CD4-positive, CD25-positive, alpha-beta regulatory T cell (primary cell): ENCODE results near the gene MEOX2. TPM values are rescaled to one million over a fixed set of nuclear protein-coding genes. Genes with fewer than 3 reads are reported as not detected.

Source experiments
- ATAC-seq, 2 donors: fragments of 150-1000 bp; cut with Tn5 transposase; one replicate each; pipeline ENCODE4 v1.10.0; 2021; ENCODE audit warnings: low read depth in 2 of 2, moderate number of reproducible peaks in 2 of 2, moderate library complexity in 1 of 2
- DNase-seq, 3 donors: peaks; one replicate each; pipeline versions ENCODE4 v3.0.0 to v3.0.0-alpha.2; 2012 to 2022; ENCODE audit warnings: mixed read lengths in 1 of 3
- H3K27ac ChIP-seq: one replicate; pipeline ENCODE4 v1.7.0; 2013; ENCODE audit warnings: mild to moderate bottlenecking, low read length; ENCODE audit not compliant: insufficient read depth, poor library complexity, severe bottlenecking
- H3K27me3 ChIP-seq: one replicate; pipeline ENCODE4 v1.7.0; 2013; ENCODE audit warnings: low read length; ENCODE audit not compliant: control insufficient read depth, insufficient read depth
- H3K36me3 ChIP-seq: one replicate; pipeline ENCODE4 v1.7.0; 2013; ENCODE audit warnings: mild to moderate bottlenecking, low read length, moderate library complexity; ENCODE audit not compliant: control insufficient read depth, insufficient read depth
- H3K4me1 ChIP-seq: 2 replicates; pipeline ENCODE4 v1.7.0; 2013; ENCODE audit warnings: mild to moderate bottlenecking, low read length; ENCODE audit not compliant: insufficient read depth, control insufficient read depth, poor library complexity, severe bottlenecking
- H3K4me3 ChIP-seq: one replicate; pipeline ENCODE4 v1.7.0; 2013; ENCODE audit warnings: low read depth, mild to moderate bottlenecking, low read length, moderate library complexity
- H3K9me3 ChIP-seq, 2 experiments: 1 replicate in 1 of 2; 2 replicates in 1 of 2; pipeline ENCODE4 v1.7.0; 2013; ENCODE audit warnings: low read length in 2 of 2, mild to moderate bottlenecking in 1 of 2, moderate library complexity in 1 of 2; ENCODE audit not compliant: control insufficient read depth in 2 of 2
- H3K27ac Mint-ChIP-seq, 3 donors: one replicate each; pipeline ENCODE4 v1.8.0; 2020 to 2022; ENCODE audit warnings: mild to moderate bottlenecking in 3 of 3, mixed read lengths in 3 of 3, moderate library complexity in 2 of 3
- H3K27me3 Mint-ChIP-seq: one replicate; pipeline ENCODE4 v1.8.0; 2022; ENCODE audit warnings: mild to moderate bottlenecking, mixed read lengths
- H3K36me3 Mint-ChIP-seq: one replicate; pipeline ENCODE4 v1.8.0; 2020; ENCODE audit warnings: mixed read lengths
- H3K4me1 Mint-ChIP-seq, 4 donors: one replicate each; pipeline ENCODE4 v1.8.0; 2020 to 2022; ENCODE audit warnings: mixed read lengths in 4 of 4, mild to moderate bottlenecking in 1 of 4
- H3K4me3 Mint-ChIP-seq, 4 donors: one replicate each; pipeline ENCODE4 v1.8.0; 2020 to 2022; ENCODE audit warnings: mild to moderate bottlenecking in 4 of 4, mixed read lengths in 4 of 4, moderate library complexity in 3 of 4
- H3K9me3 Mint-ChIP-seq, 7 donors: one replicate each; pipeline ENCODE4 v1.8.0; 2020 to 2022; ENCODE audit warnings: mixed read lengths in 7 of 7, mild to moderate bottlenecking in 3 of 7, moderate library complexity in 2 of 7
- polyA plus RNA-seq, 4 donors: library from polyadenylated mRNA; unstranded; fragments of 300-500 nt; fragmentation: Illumina TruSeq; gene quantifications; one replicate each; pipeline ENCODE4 v1.2.3, GENCODE V29; 2021
- total RNA-seq: library from RNA; stranded (reverse); gene quantifications from one replicate; pipeline ENCODE4 v1.2.3, GENCODE V29; 2022

MEOX2 gene
- total and polyA plus RNA-seq, 5 donors from 2014 or later: not detected

DNA sequence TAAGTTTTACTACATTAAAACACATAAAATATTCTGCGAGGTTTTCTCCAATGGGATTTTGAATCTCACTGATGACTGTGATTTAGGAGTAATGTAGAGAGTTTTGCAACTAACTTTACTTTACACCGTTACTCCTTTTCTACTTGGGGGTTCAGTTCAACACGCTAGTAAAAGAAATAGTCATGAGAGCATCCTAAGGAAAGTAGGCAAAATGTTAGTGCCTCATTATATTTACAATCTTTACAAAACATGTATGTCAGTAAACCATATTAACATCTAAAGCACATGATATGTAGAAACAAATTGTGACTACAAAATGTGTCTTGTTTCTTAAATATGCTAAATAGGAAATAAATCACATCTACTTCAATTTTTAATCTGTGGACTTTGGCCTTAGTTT is 6.0 kb downstream of the MEOX2 start:
- H3K9me3 ChIP-seq: no peaks in the 10 kb centered on the region

DNA sequence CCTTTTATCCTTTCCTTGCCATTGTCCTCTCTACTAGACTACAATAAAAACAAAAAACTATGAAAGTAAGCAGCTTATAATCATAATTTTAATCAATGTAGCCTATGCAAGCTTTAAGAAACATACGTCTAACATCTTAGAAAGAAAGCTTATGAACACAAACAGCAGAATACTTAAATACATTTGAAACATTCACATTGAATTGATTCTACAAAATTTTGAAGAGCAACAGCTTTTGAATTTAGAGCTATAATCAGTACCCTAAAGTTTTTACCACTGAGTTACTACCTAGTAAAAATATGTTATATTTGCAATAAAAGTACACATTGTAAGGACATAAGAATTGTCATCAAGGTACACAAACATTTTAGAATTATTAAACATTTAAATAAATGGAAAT is 7.2 kb downstream of the MEOX2 start:
- Histone ChIP-seq H3K27me3 (no peaks in the 10 kb centered on the region), H3K36me3 (no peaks in the 10 kb centered on the region), H3K9me3 (no peaks in the 10 kb centered on the region), H3K4me3 (no peak overlapping the region), H3K4me1 (no peaks in the 10 kb centered on the region), H3K27ac (no peak overlapping the region)
- Mint-ChIP-seq H3K9me3 (peaks cover 0 to 5% (median 0%) of the 10 kb centered on the region in 7 donors), H3K27me3 (no peaks in the 10 kb centered on the region), H3K36me3 (no peaks in the 10 kb centered on the region), H3K27ac (no peak overlapping the region), H3K4me1 (no peaks in the 10 kb centered on the region), H3K4me3 (no peak overlapping the region)
- ATAC-seq (no peak), DNase-seq (no peak)

More for the DNA sequence above, 6.0 kb downstream of the MEOX2 start:
- Histone ChIP-seq H3K4me3 (no peak overlapping the region), H3K4me1 (no peaks in the 10 kb centered on the region), H3K27ac (no peak overlapping the region), H3K36me3 (no peaks in the 10 kb centered on the region), H3K27me3 (no peaks in the 10 kb centered on the region)
- Mint-ChIP-seq H3K36me3 (no peaks in the 10 kb centered on the region), H3K4me1 (no peaks in the 10 kb centered on the region), H3K9me3 (peaks cover 0 to 6% (median 0%) of the 10 kb centered on the region in 7 donors), H3K27ac (no peak overlapping the region), H3K4me3 (no peak overlapping the region), H3K27me3 (no peaks in the 10 kb centered on the region)
- DNase-seq (no peak), ATAC-seq (no peak)

DNA sequence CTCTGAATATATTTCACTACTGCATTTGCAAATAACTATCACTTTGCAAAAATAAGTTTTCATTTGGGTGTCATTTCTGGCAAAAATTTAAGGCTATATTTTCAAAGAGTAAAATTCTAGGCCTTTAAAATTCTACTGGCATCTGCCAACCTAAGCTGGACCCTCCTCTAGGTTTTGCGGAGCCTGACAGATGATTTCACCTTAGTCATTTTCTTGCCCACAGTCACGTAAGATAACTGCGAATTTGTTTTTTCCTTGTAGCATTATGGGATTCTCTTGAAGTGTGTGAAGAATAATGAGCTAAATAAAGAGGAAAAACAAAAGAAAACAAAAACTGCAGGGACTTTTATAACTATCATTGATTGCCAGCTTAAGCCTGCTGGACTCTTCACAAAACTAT is 7.8 kb downstream of the MEOX2 start:
- H3K27me3 Mint-ChIP-seq: no peaks in the 10 kb centered on the region

GRCh38 chr7:15675379-15675778 is 11.1 kb downstream of the MEOX2 start:
- ATAC-seq (no peak), DNase-seq (no peak)
- no peak overlapping the region for H3K27ac Mint-ChIP-seq
- no peak overlapping the region for H3K4me3 Mint-ChIP-seq
- H3K9me3 Mint-ChIP-seq: peaks cover 0 to 7% (median 4%) of the 10 kb centered on the region in 7 donors
- Histone ChIP-seq H3K27me3 (no peaks in the 10 kb centered on the region), H3K9me3 (no peaks in the 10 kb centered on the region), H3K4me1 (no peaks in the 10 kb centered on the region), H3K4me3 (no peak overlapping the region), H3K36me3 (no peaks in the 10 kb centered on the region), H3K27ac (no peak overlapping the region)
- H3K36me3 Mint-ChIP-seq: no peaks in the 10 kb centered on the region
- H3K27me3 Mint-ChIP-seq: no peaks in the 10 kb centered on the region
- no peaks in the 10 kb centered on the region for H3K4me1 Mint-ChIP-seq

More for the DNA sequence above, 7.8 kb downstream of the MEOX2 start:
- Mint-ChIP-seq H3K4me3 (no peak overlapping the region), H3K9me3 (peaks cover 0 to 7% (median 0%) of the 10 kb centered on the region in 7 donors), H3K36me3 (no peaks in the 10 kb centered on the region), H3K4me1 (no peaks in the 10 kb centered on the region), H3K27ac (no peak overlapping the region)
- Histone ChIP-seq H3K27me3 (no peaks in the 10 kb centered on the region), H3K9me3 (no peaks in the 10 kb centered on the region), H3K4me1 (no peaks in the 10 kb centered on the region), H3K36me3 (no peaks in the 10 kb centered on the region), H3K27ac (no peak overlapping the region), H3K4me3 (no peak overlapping the region)
- ATAC-seq (no peak), DNase-seq (no peak)

DNA sequence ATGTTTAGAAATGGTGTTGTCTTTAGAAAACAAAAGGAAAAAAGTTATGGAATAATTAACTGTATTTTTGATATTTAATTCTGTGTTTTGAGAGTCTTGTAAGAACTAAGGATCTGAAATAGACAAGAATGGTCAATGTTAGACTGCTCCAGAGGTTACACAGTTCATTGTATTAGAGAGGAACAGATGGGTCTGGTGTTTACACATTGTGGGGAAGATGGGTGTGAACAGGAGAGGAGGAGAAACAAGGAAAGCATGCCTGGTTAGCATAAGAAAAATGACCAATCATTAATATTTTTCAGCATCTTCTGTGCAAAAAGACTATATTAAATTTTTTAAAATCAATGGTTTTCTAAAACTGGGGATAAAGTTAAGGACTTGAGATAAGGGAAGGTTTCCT is 11.9 kb downstream of the MEOX2 start:
- Mint-ChIP-seq H3K27ac (no peak overlapping the region), H3K4me1 (no peaks in the 10 kb centered on the region), H3K9me3 (peaks cover 0 to 11% (median 4%) of the 10 kb centered on the region in 7 donors), H3K4me3 (no peak overlapping the region), H3K36me3 (no peaks in the 10 kb centered on the region), H3K27me3 (no peaks in the 10 kb centered on the region)
- Histone ChIP-seq H3K27me3 (no peaks in the 10 kb centered on the region), H3K4me3 (no peak overlapping the region), H3K4me1 (no peaks in the 10 kb centered on the region), H3K27ac (no peak overlapping the region), H3K9me3 (no peaks in the 10 kb centered on the region), H3K36me3 (no peaks in the 10 kb centered on the region)
- ATAC-seq: no peak
- no peak for DNase-seq

DNA sequence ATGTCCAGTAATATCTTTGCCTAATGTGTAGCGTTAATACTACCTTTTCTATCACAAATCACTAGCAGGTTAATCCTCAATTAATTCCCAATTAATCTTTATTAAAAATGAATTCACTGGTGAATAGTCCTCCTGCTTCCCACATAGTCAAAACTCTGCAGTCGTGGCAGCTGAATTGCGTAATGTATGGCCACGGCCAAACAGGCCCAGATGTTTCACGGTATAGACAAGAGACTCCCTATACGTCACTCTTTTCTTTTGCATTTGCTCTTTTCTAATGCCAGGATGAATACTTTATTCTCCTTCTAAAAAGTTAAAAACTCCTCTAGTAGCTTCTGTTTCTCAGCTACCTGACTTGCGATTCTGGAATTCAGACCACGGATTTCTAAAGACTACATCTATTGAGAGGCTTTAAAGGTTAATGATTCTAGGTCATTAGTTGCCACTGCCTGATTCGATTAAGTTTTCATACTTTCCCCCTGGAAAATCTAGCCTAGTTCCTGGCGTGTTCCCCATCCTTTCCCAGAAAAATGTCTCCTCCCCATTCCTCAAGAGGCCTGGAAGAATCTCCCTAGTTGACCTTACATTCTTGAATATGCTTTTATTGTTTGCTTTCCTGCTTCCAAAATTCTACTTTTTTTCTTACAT is 16.9 kb downstream of the MEOX2 start:
- Mint-ChIP-seq H3K4me1 (no peaks in the 10 kb centered on the region), H3K36me3 (no peaks in the 10 kb centered on the region), H3K27ac (no peak overlapping the region), H3K4me3 (no peak overlapping the region), H3K9me3 (peaks cover 2 to 24% (median 4%) of the 10 kb centered on the region in 7 donors), H3K27me3 (no peaks in the 10 kb centered on the region)
- H3K27me3 ChIP-seq: no peaks in the 10 kb centered on the region
- ATAC-seq (no peak), DNase-seq (no peak)
- H3K9me3 ChIP-seq: no peaks in the 10 kb centered on the region
- no peak overlapping the region for H3K27ac ChIP-seq
- H3K4me1 ChIP-seq: no peaks in the 10 kb centered on the region
- H3K36me3 ChIP-seq: no peaks in the 10 kb centered on the region
- no peak overlapping the region for H3K4me3 ChIP-seq

DNA sequence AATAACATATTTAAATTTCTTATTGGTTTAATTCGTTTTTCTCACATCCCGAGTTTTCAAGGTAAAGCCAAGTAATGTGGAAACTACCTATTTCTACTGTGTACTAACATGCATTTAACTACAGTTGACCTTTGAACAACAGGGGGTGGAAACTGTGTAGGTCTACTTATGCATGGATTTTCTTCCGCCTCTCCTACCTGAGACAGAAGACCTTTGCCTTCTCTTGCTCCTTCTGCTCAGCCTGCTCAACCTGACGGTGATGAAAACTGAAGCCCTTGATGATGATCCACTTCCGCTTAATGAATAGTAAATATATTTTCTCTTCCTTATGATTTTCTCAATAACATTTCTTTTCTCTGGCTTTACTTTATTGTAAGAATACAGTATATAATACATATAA is 18.5 kb downstream of the MEOX2 start:
- H3K9me3 ChIP-seq: no peaks in the 10 kb centered on the region
- H3K27ac Mint-ChIP-seq: no peak overlapping the region
- DNase-seq (no peak), ATAC-seq (no peak)
- peaks cover 2 to 26% (median 8%) of the 10 kb centered on the region in 7 donors for H3K9me3 Mint-ChIP-seq
- H3K27me3 ChIP-seq: no peaks in the 10 kb centered on the region
- H3K27me3 Mint-ChIP-seq: no peaks in the 10 kb centered on the region
- no peak overlapping the region for H3K4me3 Mint-ChIP-seq
- no peaks in the 10 kb centered on the region for H3K36me3 ChIP-seq
- no peak overlapping the region for H3K4me3 ChIP-seq
- H3K4me1 ChIP-seq: no peaks in the 10 kb centered on the region
- H3K4me1 Mint-ChIP-seq: no peaks in the 10 kb centered on the region
- no peak overlapping the region for H3K27ac ChIP-seq
- H3K36me3 Mint-ChIP-seq: no peaks in the 10 kb centered on the region

DNA sequence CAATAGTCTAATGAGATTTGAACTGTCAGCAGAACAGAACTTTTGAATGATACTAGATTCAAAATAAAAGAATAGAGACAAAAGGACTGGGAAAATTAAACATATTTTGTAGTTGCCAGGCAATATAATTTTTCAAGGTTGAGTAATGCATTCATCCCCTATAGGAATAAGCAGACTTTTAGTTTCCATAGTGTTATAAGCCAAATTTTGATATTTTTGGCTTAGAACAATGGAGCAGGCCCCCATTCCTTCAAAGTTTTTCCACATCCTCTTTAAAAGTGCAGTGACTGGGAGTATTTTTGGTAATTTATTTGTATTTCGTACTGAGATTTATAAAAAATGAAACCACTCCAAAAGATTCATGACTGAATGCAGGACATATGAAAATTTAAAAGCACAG is 24.0 kb downstream of the MEOX2 start:
- H3K9me3 ChIP-seq: no peaks in the 10 kb centered on the region
- no peaks in the 10 kb centered on the region for H3K4me1 ChIP-seq
- no peak overlapping the region for H3K27ac ChIP-seq
- Mint-ChIP-seq H3K4me1 (no peaks in the 10 kb centered on the region), H3K4me3 (no peak overlapping the region), H3K36me3 (no peaks in the 10 kb centered on the region), H3K27ac (no peak overlapping the region), H3K27me3 (no peaks in the 10 kb centered on the region), H3K9me3 (peaks cover 3 to 15% (median 4%) of the 10 kb centered on the region in 7 donors)
- DNase-seq: no peak
- no peaks in the 10 kb centered on the region for H3K36me3 ChIP-seq
- H3K4me3 ChIP-seq: no peak overlapping the region
- H3K27me3 ChIP-seq: no peaks in the 10 kb centered on the region
- no peak for ATAC-seq
